ENCODE measurements around the gene ADGRG2. TPM values are rescaled to one million over a fixed set of nuclear protein-coding genes. Genes with fewer than 3 reads are reported as not detected.

Gene ADGRG2, protein sequence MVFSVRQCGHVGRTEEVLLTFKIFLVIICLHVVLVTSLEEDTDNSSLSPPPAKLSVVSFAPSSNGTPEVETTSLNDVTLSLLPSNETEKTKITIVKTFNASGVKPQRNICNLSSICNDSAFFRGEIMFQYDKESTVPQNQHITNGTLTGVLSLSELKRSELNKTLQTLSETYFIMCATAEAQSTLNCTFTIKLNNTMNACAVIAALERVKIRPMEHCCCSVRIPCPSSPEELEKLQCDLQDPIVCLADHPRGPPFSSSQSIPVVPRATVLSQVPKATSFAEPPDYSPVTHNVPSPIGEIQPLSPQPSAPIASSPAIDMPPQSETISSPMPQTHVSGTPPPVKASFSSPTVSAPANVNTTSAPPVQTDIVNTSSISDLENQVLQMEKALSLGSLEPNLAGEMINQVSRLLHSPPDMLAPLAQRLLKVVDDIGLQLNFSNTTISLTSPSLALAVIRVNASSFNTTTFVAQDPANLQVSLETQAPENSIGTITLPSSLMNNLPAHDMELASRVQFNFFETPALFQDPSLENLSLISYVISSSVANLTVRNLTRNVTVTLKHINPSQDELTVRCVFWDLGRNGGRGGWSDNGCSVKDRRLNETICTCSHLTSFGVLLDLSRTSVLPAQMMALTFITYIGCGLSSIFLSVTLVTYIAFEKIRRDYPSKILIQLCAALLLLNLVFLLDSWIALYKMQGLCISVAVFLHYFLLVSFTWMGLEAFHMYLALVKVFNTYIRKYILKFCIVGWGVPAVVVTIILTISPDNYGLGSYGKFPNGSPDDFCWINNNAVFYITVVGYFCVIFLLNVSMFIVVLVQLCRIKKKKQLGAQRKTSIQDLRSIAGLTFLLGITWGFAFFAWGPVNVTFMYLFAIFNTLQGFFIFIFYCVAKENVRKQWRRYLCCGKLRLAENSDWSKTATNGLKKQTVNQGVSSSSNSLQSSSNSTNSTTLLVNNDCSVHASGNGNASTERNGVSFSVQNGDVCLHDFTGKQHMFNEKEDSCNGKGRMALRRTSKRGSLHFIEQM
- total RNA-seq = not detected in 2 replicates
- 0.05 TPM for total RNA-seq (2013)
- not detected in 2 replicates for polyA plus RNA-seq
- not detected in 2 replicates for polyA minus RNA-seq

DNA sequence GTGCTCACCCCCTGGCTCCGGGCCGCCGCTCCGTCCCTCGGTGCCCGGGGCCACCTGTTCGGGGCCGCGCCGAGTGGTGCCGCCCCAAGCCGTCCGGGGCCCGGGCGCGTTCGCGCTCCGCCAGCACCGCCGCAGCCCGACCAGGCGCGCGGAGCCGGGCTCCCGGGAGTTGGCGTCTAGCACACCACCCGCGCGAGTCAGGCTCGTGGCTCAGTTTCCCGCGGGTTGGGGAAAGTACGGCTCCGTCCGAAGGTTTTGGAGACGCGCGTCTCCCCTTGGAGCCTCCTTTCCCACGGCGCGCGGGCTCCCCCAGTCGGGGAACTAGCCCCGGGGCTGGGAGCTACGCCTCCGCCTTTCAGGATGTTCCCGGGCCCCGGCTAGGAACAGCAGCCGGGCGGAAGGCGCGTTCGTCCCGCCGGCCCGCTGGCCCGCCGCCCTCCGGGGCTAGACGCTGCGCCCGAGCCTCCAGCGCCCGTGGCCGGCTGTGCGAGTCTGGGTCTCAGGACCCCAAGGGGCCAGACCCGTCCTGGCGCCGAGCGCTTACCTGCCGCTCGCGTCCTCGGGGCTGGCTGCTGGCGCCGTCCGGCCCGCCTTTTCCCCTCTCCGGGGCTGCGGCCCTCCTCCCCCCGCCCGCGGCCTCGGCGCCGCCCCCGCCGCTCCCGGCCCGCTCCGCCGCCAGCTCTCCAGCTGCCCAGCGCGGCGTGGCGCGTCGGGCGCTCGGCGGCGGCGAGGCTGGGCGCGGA lies at the start of gene ADGRG2:
TSS of gene ADGRG2 (minus strand) at position 571 of the 743 bp plus-strand sequence. CDS start 53,634 bp downstream, outside the sequence.
- intact Hi-C loops (cut with micrococcal nuclease) = no loop called here
- Histone ChIP-seq H3K27ac (ENCODE audit: low read length in 2 of 2) (no peak within 1 kb of the TSS), H3K36me3 (replicated peaks in 1 of 2; ENCODE audit: control extremely low read depth in 1 of 2, control insufficient read depth in 1 of 2, extremely low read depth in 1 of 2, insufficient read depth in 2 of 2, low read length in 1 of 2) (no peaks in the 10 kb centered on the region), H3K9ac (ENCODE audit: low read length) (no peak within 1 kb of the TSS), H3K4me2 (replicated peaks; ENCODE audit: low read depth, low read length, poor library complexity, severe bottlenecking) (peak within 1 kb of the TSS; percentile 19), H3K4me1 (ENCODE audit: control insufficient read depth in 2 of 2, insufficient read depth in 2 of 2, low read length in 2 of 2) (no peaks in the 10 kb centered on the region), H3K79me2 (ENCODE audit: control insufficient read depth, insufficient read depth, low read length) (no peaks in the 10 kb centered on the region), H3K4me3 (ENCODE audit: control extremely low read depth in 1 of 5, extremely low read depth in 1 of 5, insufficient read depth in 1 of 5, low read depth in 2 of 5, low read length in 4 of 5) (no peak within 1 kb of the TSS), H2AFZ (ENCODE audit: insufficient read depth, low read depth, low read length, poor library complexity, severe bottlenecking) (no peak within 1 kb of the TSS), H3K9me3 (ENCODE audit: control extremely low read depth in 1 of 3, control insufficient read depth in 2 of 3, insufficient read depth in 1 of 3, low read length in 2 of 3) (no peaks in the 10 kb centered on the region), H4K20me1 (ENCODE audit: control insufficient read depth, insufficient read depth, low read length, poor library complexity, severe bottlenecking) (no peaks in the 10 kb centered on the region), H3K27me3 (replicated peaks in 1 of 4; ENCODE audit: control extremely low read depth in 1 of 4, control insufficient read depth in 3 of 4, insufficient read depth in 4 of 4, low read length in 3 of 4) (peaks cover 0 to 12% (median 6%) of the 10 kb centered on the region in 4 experiments)
- Mint-ChIP-seq H3K27me3 (peaks cover 31% of the 10 kb centered on the region), H3K27ac (no peak within 1 kb of the TSS), H3K4me1 (peaks cover 2% of the 10 kb centered on the region), H3K9me3 (ENCODE audit: insufficient read depth) (no peaks in the 10 kb centered on the region), H3K4me3 (no peak within 1 kb of the TSS)
- POLR2A ChIA-PET = no interaction called here
- TF ChIP-seq, protein P1, sequence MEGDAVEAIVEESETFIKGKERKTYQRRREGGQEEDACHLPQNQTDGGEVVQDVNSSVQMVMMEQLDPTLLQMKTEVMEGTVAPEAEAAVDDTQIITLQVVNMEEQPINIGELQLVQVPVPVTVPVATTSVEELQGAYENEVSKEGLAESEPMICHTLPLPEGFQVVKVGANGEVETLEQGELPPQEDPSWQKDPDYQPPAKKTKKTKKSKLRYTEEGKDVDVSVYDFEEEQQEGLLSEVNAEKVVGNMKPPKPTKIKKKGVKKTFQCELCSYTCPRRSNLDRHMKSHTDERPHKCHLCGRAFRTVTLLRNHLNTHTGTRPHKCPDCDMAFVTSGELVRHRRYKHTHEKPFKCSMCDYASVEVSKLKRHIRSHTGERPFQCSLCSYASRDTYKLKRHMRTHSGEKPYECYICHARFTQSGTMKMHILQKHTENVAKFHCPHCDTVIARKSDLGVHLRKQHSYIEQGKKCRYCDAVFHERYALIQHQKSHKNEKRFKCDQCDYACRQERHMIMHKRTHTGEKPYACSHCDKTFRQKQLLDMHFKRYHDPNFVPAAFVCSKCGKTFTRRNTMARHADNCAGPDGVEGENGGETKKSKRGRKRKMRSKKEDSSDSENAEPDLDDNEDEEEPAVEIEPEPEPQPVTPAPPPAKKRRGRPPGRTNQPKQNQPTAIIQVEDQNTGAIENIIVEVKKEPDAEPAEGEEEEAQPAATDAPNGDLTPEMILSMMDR (IDR thresholded peaks at IDR 0.05) = no peak
- no peak for TF ChIP-seq EZH2 (IDR thresholded peaks at IDR 0.05; ENCODE audit: borderline replicate concordance, insufficient read depth, low read depth, low read length, poor library complexity, severe bottlenecking)
- DNase-seq = no peak
- no peak for ATAC-seq (ENCODE audit: low read depth)
- WGBS (ENCODE audit: insufficient coverage) = 3% methylated on average over 97 of the region's 107 CpGs
- CTCF ChIA-PET = no interaction called here

Data from B cell (primary cell).